Trophoblast cell (in vitro differentiated cells and primary cell): ENCODE data around the gene PTPRM. TPM values are rescaled to one million over a fixed set of nuclear protein-coding genes. Genes with fewer than 3 reads are reported as not detected.

Experiments used
- DNase-seq, 2 donors: peaks; one replicate each; pipeline ENCODE4 v3.0.0-alpha.2; 2016
- H2AFZ ChIP-seq: 2 replicates; pipeline ENCODE4 v1.6.1; 2013; ENCODE audit warnings: low read length, moderate library complexity, mild to moderate bottlenecking; ENCODE audit not compliant: insufficient read depth, poor library complexity
- H2AK5ac ChIP-seq: 2 replicates; pipeline ENCODE4 v1.6.1; 2013; ENCODE audit warnings: mild to moderate bottlenecking, low read length
- H2BK120ac ChIP-seq: 2 replicates; pipeline ENCODE4 v1.6.1; 2013; ENCODE audit warnings: low read length, mild to moderate bottlenecking, moderate library complexity; ENCODE audit not compliant: insufficient read depth, poor library complexity
- H2BK12ac ChIP-seq: 2 replicates; pipeline ENCODE4 v1.6.1; 2013; ENCODE audit warnings: mild to moderate bottlenecking, low read length, moderate library complexity
- H2BK5ac ChIP-seq: 2 replicates; pipeline ENCODE4 v1.6.1; 2013; ENCODE audit warnings: low read length, low read depth, moderate library complexity, mild to moderate bottlenecking; ENCODE audit not compliant: poor library complexity
- H3K14ac ChIP-seq: 2 replicates; pipeline ENCODE4 v1.6.1; 2013; ENCODE audit warnings: mild to moderate bottlenecking, low read length
- H3K18ac ChIP-seq: 2 replicates; pipeline ENCODE4 v1.6.1; 2013; ENCODE audit warnings: mild to moderate bottlenecking, low read length
- H3K23ac ChIP-seq: 2 replicates; pipeline ENCODE4 v1.6.1; 2013; ENCODE audit warnings: low read length
- H3K27ac ChIP-seq: 2 replicates; pipeline ENCODE4 v1.5.1; 2013; ENCODE audit warnings: low read depth, mild to moderate bottlenecking, inconsistent platforms, low read length, moderate library complexity
- H3K27me3 ChIP-seq: 2 replicates; pipeline ENCODE4 v1.6.1; 2013; ENCODE audit warnings: inconsistent platforms, mild to moderate bottlenecking, low read length, moderate library complexity; ENCODE audit not compliant: insufficient read depth
- H3K36me3 ChIP-seq, 2 experiments: 1 replicate in 1 of 2; 2 replicates in 1 of 2; pipeline ENCODE4 v1.6.1; 2013; ENCODE audit warnings: low read length in 2 of 2, mild to moderate bottlenecking in 2 of 2, moderate library complexity in 1 of 2; ENCODE audit not compliant: insufficient read depth in 2 of 2, control insufficient read depth in 1 of 2
- H3K4ac ChIP-seq: 2 replicates; pipeline ENCODE4 v1.6.1; 2013; ENCODE audit warnings: low read depth, mild to moderate bottlenecking, low read length, moderate library complexity
- H3K4me1 ChIP-seq, 2 experiments: 1 replicate in 1 of 2; 2 replicates in 1 of 2; pipeline ENCODE4 v1.6.1; 2013; ENCODE audit warnings: low read length in 2 of 2, mild to moderate bottlenecking in 2 of 2, moderate library complexity in 1 of 2; ENCODE audit not compliant: insufficient read depth in 2 of 2, control insufficient read depth in 1 of 2
- H3K4me2 ChIP-seq: 2 replicates; pipeline ENCODE4 v1.6.1; 2013; ENCODE audit warnings: inconsistent platforms, mild to moderate bottlenecking, low read length, moderate library complexity
- H3K4me3 ChIP-seq: 2 replicates; pipeline ENCODE4 v1.5.1; 2013; ENCODE audit warnings: mild to moderate bottlenecking, low read depth, low read length, inconsistent platforms
- H3K79me1 ChIP-seq: one replicate; pipeline ENCODE4 v1.6.1; 2013; ENCODE audit warnings: low read length
- H3K79me2 ChIP-seq: 2 replicates; pipeline ENCODE4 v1.6.1; 2013; ENCODE audit warnings: low read length, mild to moderate bottlenecking; ENCODE audit not compliant: control insufficient read depth, insufficient read depth, poor library complexity
- H3K9ac ChIP-seq: 2 replicates; pipeline ENCODE4 v1.6.1; 2013; ENCODE audit warnings: mild to moderate bottlenecking, low read length
- H3K9me3 ChIP-seq: 2 replicates; pipeline ENCODE4 v1.6.1; 2013; ENCODE audit warnings: low read depth, mild to moderate bottlenecking, control low read depth, inconsistent platforms, low read length; ENCODE audit not compliant: insufficient read depth
- H4K12ac ChIP-seq: 2 replicates; pipeline ENCODE4 v1.6.1; 2013; ENCODE audit warnings: low read depth, mild to moderate bottlenecking, low read length, moderate library complexity
- H4K8ac ChIP-seq: 2 replicates; pipeline ENCODE4 v1.6.1; 2013; ENCODE audit warnings: low read depth, mild to moderate bottlenecking, low read length, moderate library complexity
- H4K91ac ChIP-seq: one replicate; pipeline ENCODE4 v1.6.1; 2013; ENCODE audit warnings: low read depth, mild to moderate bottlenecking, low read length, moderate library complexity
- WGBS: extraction: QIAGEN DNeasy Blood & Tissue Kit; methylation state at CpG from one replicate; pipeline ENCODE4 v1.1.7; 2013; ENCODE audit warnings: missing lambda C conversion rate; ENCODE audit not compliant: insufficient read length, insufficient coverage; ENCODE audit errors: extremely low coverage; 5-methylcytosine and 5-hydroxymethylcytosine counted together
- polyA plus RNA-seq: library from polyadenylated mRNA; stranded (reverse); fragments of 200-250 nt; gene quantifications from 2 replicates; pipeline ENCODE4 v1.2.3, GENCODE V29; 2013

Gene PTPRM
- 73.1 and 78.5 TPM in 2 replicates for polyA plus RNA-seq

- peak within 1 kb of the TSS; percentile 85 for H4K12ac ChIP-seq
- H3K14ac ChIP-seq = peak within 1 kb of the TSS; percentile 100
- peak; percentile 75 to 92 for DNase-seq
- peak within 1 kb of the TSS; percentile 93 for H3K4me3 ChIP-seq
- H3K27me3 ChIP-seq = no peaks in the 10 kb centered on the region
- H2BK5ac ChIP-seq = peak within 1 kb of the TSS; percentile 98
- H2AK5ac ChIP-seq = peak within 1 kb of the TSS; percentile 74
- peak within 1 kb of the TSS; percentile 96 for H2BK120ac ChIP-seq
- peak within 1 kb of the TSS; percentile 98 for H4K91ac ChIP-seq
- peak within 1 kb of the TSS; percentile 100 for H3K18ac ChIP-seq
- peak within 1 kb of the TSS; percentile 95 for H4K8ac ChIP-seq
- no peaks in the 10 kb centered on the region for H3K9me3 ChIP-seq
- peak within 1 kb of the TSS; percentile 97 for H2BK12ac ChIP-seq
- H3K79me1 ChIP-seq = peaks cover 22% of the 10 kb centered on the region
- no CpG with 5 or more reads among the region's 139 CpGs for WGBS
- peak within 1 kb of the TSS; percentile 97 for H3K4ac ChIP-seq
- H3K23ac ChIP-seq = no peak within 1 kb of the TSS
- H3K79me2 ChIP-seq = peaks cover 24% of the 10 kb centered on the region
- peak within 1 kb of the TSS; percentile 95 for H3K9ac ChIP-seq
- H3K4me2 ChIP-seq = peak within 1 kb of the TSS; percentile 79
- peaks cover 2 to 5% of the 10 kb centered on the region in 2 experiments for H3K4me1 ChIP-seq
- H3K36me3 ChIP-seq = no peaks in the 10 kb centered on the region
- peak within 1 kb of the TSS; percentile 86 for H3K27ac ChIP-seq
- peak within 1 kb of the TSS; percentile 100 for H2AFZ ChIP-seq
Measured at GRCh38 chr18:7566567-7567473, at the start of gene PTPRM. PTPRM (plus strand) TSS chr18:7567316; CDS start chr18:7567819, 503 bp downstream.

GRCh38 chr18:7517852-7518251, 49.3 kb upstream of the PTPRM start:
- Histone ChIP-seq H3K27me3 (no peaks in the 10 kb centered on the region), H2BK12ac (no peak overlapping the region), H2AK5ac (no peak overlapping the region), H2AFZ (no peak overlapping the region), H2BK120ac (no peak overlapping the region), H3K4ac (no peak overlapping the region), H4K12ac (no peak overlapping the region), H3K23ac (no peak overlapping the region), H3K14ac (no peak overlapping the region), H4K91ac (no peak overlapping the region), H2BK5ac (no peak overlapping the region), H3K18ac (no peak overlapping the region), H3K4me2 (no peak overlapping the region), H3K36me3 (no peaks in the 10 kb centered on the region), H3K79me1 (peaks cover 14% of the 10 kb centered on the region), H3K4me1 (peaks cover 3 to 7% of the 10 kb centered on the region in 2 experiments), H3K79me2 (peaks cover 2% of the 10 kb centered on the region), H3K27ac (no peak overlapping the region), H3K4me3 (no peak overlapping the region), H3K9me3 (no peaks in the 10 kb centered on the region), H4K8ac (no peak overlapping the region), H3K9ac (no peak overlapping the region)
- WGBS = no CpG with 5 or more reads among the region's 4 CpGs
- DNase-seq = peak in 1 of 2 donors; percentile 68

- Histone ChIP-seq H3K79me1 (peaks cover 4% of the 10 kb centered on the region), H2BK120ac (no peak overlapping the region), H3K27me3 (no peaks in the 10 kb centered on the region), H3K23ac (no peak overlapping the region), H4K12ac (no peak overlapping the region), H3K4me2 (no peak overlapping the region), H2AFZ (no peak overlapping the region), H4K91ac (no peak overlapping the region), H3K79me2 (peaks cover 3% of the 10 kb centered on the region), H3K18ac (no peak overlapping the region), H3K9me3 (no peaks in the 10 kb centered on the region), H3K9ac (no peak overlapping the region), H2BK12ac (no peak overlapping the region), H3K4me1 (peaks cover 3 to 4% of the 10 kb centered on the region in 2 experiments), H3K4ac (no peak overlapping the region), H3K27ac (no peak overlapping the region), H3K4me3 (no peak overlapping the region), H3K14ac (no peak overlapping the region), H2AK5ac (no peak overlapping the region), H4K8ac (no peak overlapping the region), H2BK5ac (no peak overlapping the region), H3K36me3 (no peaks in the 10 kb centered on the region)
- no peak for DNase-seq
- no CpG with 5 or more reads among the region's 6 CpGs for WGBS
Measured at GRCh38 chr18:7520200-7520785, 46.8 kb upstream of the PTPRM start.

GRCh38 chr18:7521226-7521856, 45.8 kb upstream of the PTPRM start:
- Histone ChIP-seq H3K4ac (no peak overlapping the region), H3K4me1 (peaks cover 3 to 6% of the 10 kb centered on the region in 2 experiments), H2AFZ (no peak overlapping the region), H4K91ac (no peak overlapping the region), H2BK120ac (peak overlapping the region; percentile 46), H3K27ac (no peak overlapping the region), H4K8ac (peak overlapping the region; percentile 7), H3K79me2 (peaks cover 4% of the 10 kb centered on the region), H2AK5ac (peak overlapping the region; percentile 30), H3K9me3 (no peaks in the 10 kb centered on the region), H3K18ac (no peak overlapping the region), H2BK5ac (no peak overlapping the region), H3K9ac (no peak overlapping the region), H3K36me3 (no peaks in the 10 kb centered on the region), H3K4me3 (no peak overlapping the region), H3K23ac (no peak overlapping the region), H2BK12ac (peak overlapping the region; percentile 68), H3K79me1 (peaks cover 3% of the 10 kb centered on the region), H3K27me3 (no peaks in the 10 kb centered on the region), H3K14ac (no peak overlapping the region), H4K12ac (no peak overlapping the region), H3K4me2 (no peak overlapping the region)
- WGBS = no CpG with 5 or more reads among the region's 8 CpGs
- no peak for DNase-seq
